Measurements from ENCODE around the gene F2RL3. TPM values are rescaled to one million over a fixed set of nuclear protein-coding genes. Genes with fewer than 3 reads are reported as not detected.
"Not testable (repeated sequence)": the region's sequence is repeated elsewhere in the genome, so short reads cannot be mapped to it uniquely, and the experiment has no call there.

F2RL3 gene
- polyA plus RNA-seq, 1 donor from 2014 or later: 0.36 TPM

DNA sequence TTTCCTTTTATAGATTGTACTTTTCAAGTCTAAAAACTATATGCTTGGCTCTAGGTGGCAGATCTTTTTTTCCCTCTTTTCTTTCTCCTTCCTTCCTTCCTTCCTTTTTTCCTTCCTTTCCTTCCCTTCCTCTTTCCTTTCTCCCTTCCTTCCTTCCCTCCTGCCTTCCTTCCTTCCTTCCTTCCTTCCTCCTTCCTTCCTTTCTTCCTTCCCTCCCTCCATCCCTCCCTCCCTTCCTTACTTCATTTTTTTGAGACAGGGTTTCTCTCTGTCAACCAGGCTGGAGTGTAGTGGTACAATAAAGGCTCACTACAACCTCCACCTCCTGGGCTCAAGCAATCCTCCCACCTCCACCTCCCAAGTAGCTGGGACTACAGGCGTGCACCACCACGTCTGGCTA, 48.1 kb downstream of the F2RL3 start:
- no peaks in the 10 kb centered on the region for H3K27me3 Mint-ChIP-seq

DNA sequence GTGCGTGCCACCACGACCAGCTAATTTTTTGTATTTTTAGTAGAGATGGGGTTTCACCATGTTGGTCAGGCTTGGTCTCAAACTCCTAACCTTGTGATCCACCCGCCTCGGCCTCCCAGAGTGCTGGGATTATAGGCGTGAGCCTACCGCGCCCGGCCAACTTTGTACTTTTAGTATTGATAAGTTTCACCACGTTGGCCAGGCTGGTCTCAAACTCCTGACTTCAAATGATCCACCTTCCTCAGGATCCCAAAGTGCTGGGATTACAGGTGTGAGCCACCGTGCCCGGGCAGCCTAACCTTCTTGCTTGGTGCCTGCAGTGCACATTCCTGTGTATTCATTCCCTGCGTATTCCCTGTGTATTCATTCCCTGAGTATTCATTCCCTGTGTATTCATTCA, 49.0 kb downstream of the F2RL3 start:
- not testable (repeated sequence) for H3K4me3 Mint-ChIP-seq
- H3K9me3 Mint-ChIP-seq: peaks cover 5 to 25% (median 9%) of the 10 kb centered on the region in 3 donors

More for the DNA sequence above, 48.1 kb downstream of the F2RL3 start:
- Mint-ChIP-seq H3K27ac (no peak overlapping the region), H3K4me1 (no peaks in the 10 kb centered on the region), H3K4me3 (no peak overlapping the region), H3K9me3 (peaks cover 5 to 25% (median 18%) of the 10 kb centered on the region in 3 donors), H3K36me3 (peaks cover 2% of the 10 kb centered on the region)

DNA sequence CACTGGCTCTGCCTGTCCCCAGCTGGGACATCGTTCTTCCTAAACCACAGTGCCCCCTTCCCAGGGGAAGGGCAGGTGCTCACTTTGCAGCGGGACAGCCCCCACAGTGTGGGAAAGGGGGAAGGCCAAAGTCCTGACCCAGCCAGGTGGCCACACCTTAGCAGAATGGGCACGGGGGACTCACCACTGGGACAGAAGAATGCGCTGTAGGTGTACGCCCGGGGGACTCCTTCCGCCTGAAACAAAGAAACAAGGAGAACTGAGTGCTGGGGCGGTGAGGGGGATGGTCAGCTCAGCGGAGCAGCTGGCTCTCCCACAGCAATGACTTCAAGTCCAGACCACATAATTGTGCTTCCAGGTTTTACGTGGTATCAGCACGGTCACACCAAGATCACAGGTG, 49.4 kb downstream of the F2RL3 start:
- Mint-ChIP-seq H3K27ac (no peak overlapping the region), H3K27me3 (peaks cover 2% of the 10 kb centered on the region), H3K36me3 (peaks cover 2% of the 10 kb centered on the region), H3K4me1 (no peaks in the 10 kb centered on the region), H3K4me3 (no peak overlapping the region), H3K9me3 (peaks cover 5 to 24% (median 6%) of the 10 kb centered on the region in 3 donors)

More for the DNA sequence above, 49.0 kb downstream of the F2RL3 start:
- H3K27me3 Mint-ChIP-seq, H3K4me1 Mint-ChIP-seq, H3K27ac Mint-ChIP-seq, H3K36me3 Mint-ChIP-seq: not testable (repeated sequence)

DNA sequence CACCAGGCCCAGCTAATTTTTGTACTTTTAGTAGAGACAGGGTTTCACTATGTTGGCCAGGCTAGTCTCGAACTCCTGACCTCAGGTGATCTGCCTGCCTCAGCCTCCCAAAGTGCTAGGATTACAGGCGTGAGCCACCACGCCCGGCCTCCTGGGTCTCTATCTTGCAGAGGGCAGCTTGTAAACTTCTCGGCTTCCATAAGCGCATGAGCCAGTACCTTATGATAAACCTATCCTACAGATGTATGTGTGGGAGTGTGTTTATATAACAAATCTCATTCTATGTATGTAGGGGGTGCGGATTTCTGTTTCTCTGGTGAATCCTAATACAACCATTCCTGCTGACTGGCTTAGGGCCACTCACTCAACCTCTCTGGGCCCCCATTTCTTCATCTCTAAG, 51.3 kb downstream of the F2RL3 start:
- H3K36me3 Mint-ChIP-seq, H3K4me1 Mint-ChIP-seq, H3K27ac Mint-ChIP-seq, H3K9me3 Mint-ChIP-seq, H3K4me3 Mint-ChIP-seq, H3K27me3 Mint-ChIP-seq: not testable (repeated sequence)

DNA sequence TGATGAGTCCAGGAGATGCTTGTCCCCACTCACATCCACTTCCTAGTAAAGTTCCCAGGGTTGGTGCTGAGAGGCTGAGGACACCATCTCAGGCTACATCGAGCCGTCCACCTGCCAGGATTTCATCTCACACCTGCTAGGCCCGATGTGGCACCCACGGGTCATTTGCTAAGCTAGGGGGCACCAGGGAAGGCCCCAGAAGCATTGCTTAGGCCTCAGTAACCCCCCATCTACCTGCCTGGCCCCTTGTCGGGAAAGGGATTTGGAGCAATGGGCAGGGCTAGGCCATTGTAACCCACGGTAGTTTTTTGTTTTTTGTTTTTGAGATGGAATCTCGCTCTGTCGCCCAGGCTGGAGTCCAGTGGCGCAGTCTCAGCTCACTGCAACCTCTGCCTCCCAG, 51.8 kb downstream of the F2RL3 start:
- no peak overlapping the region for H3K4me3 Mint-ChIP-seq
- H3K36me3 Mint-ChIP-seq: no peaks in the 10 kb centered on the region
- H3K27me3 Mint-ChIP-seq: peaks cover 6% of the 10 kb centered on the region
- H3K4me1 Mint-ChIP-seq: no peaks in the 10 kb centered on the region
- H3K9me3 Mint-ChIP-seq: peaks cover 0 to 5% (median 0%) of the 10 kb centered on the region in 3 donors
- no peak overlapping the region for H3K27ac Mint-ChIP-seq

Other genes starting within 250 kb of the F2RL3 start
- gene SMIM7, start 228.9 kb upstream of the F2RL3 start, polyA plus RNA-seq: 87.3 TPM
- gene TMEM38A, start 227.9 kb upstream of the F2RL3 start, polyA plus RNA-seq: 11.0 TPM
- gene NWD1, start 169.2 kb upstream of the F2RL3 start, polyA plus RNA-seq: not detected
- 11.8 TPM for gene SIN3B, start 59.6 kb upstream of the F2RL3 start, polyA plus RNA-seq
- 5.1 TPM for gene CPAMD8, start 137.8 kb downstream of the F2RL3 start, polyA plus RNA-seq
- gene HAUS8, start 186.5 kb downstream of the F2RL3 start, polyA plus RNA-seq: 11.4 TPM
- gene MYO9B, start 186.8 kb downstream of the F2RL3 start, polyA plus RNA-seq: 26.9 TPM

Measured in IgD-negative memory B cell (primary cell).